AG08395 (cell line): Measurements from ENCODE around the gene ZC3H7B.

Experiments
- DNase-seq: peaks from one replicate; pipeline ENCODE4 v3.0.0; 2012; ENCODE audit warnings: mixed read lengths, low spot score

The ZC3H7B gene

GRCh38 chr22:41356430-41357028 is 55.2 kb downstream of the ZC3H7B start:
- no peak for DNase-seq

- no peak for DNase-seq
Observed at GRCh38 chr22:41357191-41357590, 55.9 kb downstream of the ZC3H7B start.

- DNase-seq = no peak
Observed at GRCh38 chr22:41358927-41359326, 57.6 kb downstream of the ZC3H7B start.

GRCh38 chr22:41359376-41359775 is 58.1 kb downstream of the ZC3H7B start:
- no peak for DNase-seq

GRCh38 chr22:41360126-41360525 is 58.8 kb downstream of the ZC3H7B start:
- no peak for DNase-seq

GRCh38 chr22:41361716-41362310 is 60.5 kb downstream of the ZC3H7B start:
- no peak for DNase-seq

GRCh38 chr22:41362615-41363014 is 61.3 kb downstream of the ZC3H7B start:
- no peak for DNase-seq

- no peak for DNase-seq
Observed at GRCh38 chr22:41364233-41364632, 62.9 kb downstream of the ZC3H7B start.

GRCh38 chr22:41364955-41365354 is 63.6 kb downstream of the ZC3H7B start:
- DNase-seq = no peak

- DNase-seq = no peak
Observed at GRCh38 chr22:41365425-41365824, 64.1 kb downstream of the ZC3H7B start.

- DNase-seq = no peak
Observed at GRCh38 chr22:41366323-41367029, 65.2 kb downstream of the ZC3H7B start.

GRCh38 chr22:41367039-41367679 is 65.8 kb downstream of the ZC3H7B start:
- peak; percentile 96 for DNase-seq

GRCh38 chr22:41367680-41368542 is 66.6 kb downstream of the ZC3H7B start:
- DNase-seq = peak; percentile 76

GRCh38 chr22:41368543-41369423 is 67.5 kb downstream of the ZC3H7B start:
- DNase-seq = no peak

- DNase-seq = no peak
Observed at GRCh38 chr22:41369424-41369745, 68.1 kb downstream of the ZC3H7B start.

- DNase-seq = no peak
Observed at GRCh38 chr22:41369837-41370236, 68.5 kb downstream of the ZC3H7B start.

- DNase-seq = no peak
Observed at GRCh38 chr22:41377846-41378245, 76.5 kb downstream of the ZC3H7B start.

GRCh38 chr22:41380993-41381328 is 79.6 kb downstream of the ZC3H7B start:
- DNase-seq = peak; percentile 83

GRCh38 chr22:41381329-41382097 is 80.2 kb downstream of the ZC3H7B start, which contains the start of gene TEF:
TSS of gene TEF (plus strand) at chr22:41381942. CDS start at chr22:41382045, 103 bp downstream.
- peak; percentile 100 for DNase-seq

GRCh38 chr22:41382098-41382578 is 80.8 kb downstream of the ZC3H7B start:
- DNase-seq = peak; percentile 87
